ENCODE results near the gene MINDY2.

The MINDY2 gene

GRCh38 chr15:58758141-58758540, 13.0 kb upstream of the MINDY2 start:
- Histone ChIP-seq H3K4me1 (no peaks in the 10 kb centered on the region), H3K27me3 (ENCODE audit: control insufficient read depth, insufficient read depth, low read length) (no peaks in the 10 kb centered on the region), H3K4me2 (ENCODE audit: low read length) (no peak overlapping the region), H3K79me2 (no peaks in the 10 kb centered on the region), H3K27ac (no peak overlapping the region), H3K4me3 (ENCODE audit: low read depth, low read length) (no peak overlapping the region), H3K36me3 (ENCODE audit: control insufficient read depth, insufficient read depth, low read length) (no peaks in the 10 kb centered on the region), H3K9me3 (ENCODE audit: control insufficient read depth, low read length) (no peaks in the 10 kb centered on the region), H3K9ac (no peak overlapping the region), H2AFZ (no peak overlapping the region)
- no peak for TF ChIP-seq CTCF (IDR thresholded peaks at IDR 0.05)

GRCh38 chr15:58760385-58761009, 10.6 kb upstream of the MINDY2 start:
- Histone ChIP-seq H3K36me3 (ENCODE audit: control insufficient read depth, insufficient read depth, low read length) (no peaks in the 10 kb centered on the region), H3K27me3 (ENCODE audit: control insufficient read depth, insufficient read depth, low read length) (no peaks in the 10 kb centered on the region), H3K9ac (no peak overlapping the region), H3K4me2 (ENCODE audit: low read length) (no peak overlapping the region), H3K79me2 (no peaks in the 10 kb centered on the region), H2AFZ (no peak overlapping the region), H3K27ac (no peak overlapping the region), H3K9me3 (ENCODE audit: control insufficient read depth, low read length) (no peaks in the 10 kb centered on the region), H3K4me3 (ENCODE audit: low read depth, low read length) (no peak overlapping the region), H3K4me1 (no peaks in the 10 kb centered on the region)
- no peak for TF ChIP-seq CTCF (IDR thresholded peaks at IDR 0.05)

GRCh38 chr15:58761010-58761388, 10.1 kb upstream of the MINDY2 start:
- no peaks in the 10 kb centered on the region for H3K79me2 ChIP-seq

GRCh38 chr15:58762285-58762684, 8.8 kb upstream of the MINDY2 start:
- no peak overlapping the region for H3K4me3 ChIP-seq (ENCODE audit: low read depth, low read length)
- no peaks in the 10 kb centered on the region for H3K79me2 ChIP-seq
- no peaks in the 10 kb centered on the region for H3K36me3 ChIP-seq (ENCODE audit: control insufficient read depth, insufficient read depth, low read length)
- no peak overlapping the region for H3K4me2 ChIP-seq (ENCODE audit: low read length)
- no peaks in the 10 kb centered on the region for H3K27me3 ChIP-seq (ENCODE audit: control insufficient read depth, insufficient read depth, low read length)
- no peaks in the 10 kb centered on the region for H3K4me1 ChIP-seq
- H2AFZ ChIP-seq = no peak overlapping the region
- no peak overlapping the region for H3K27ac ChIP-seq
- H3K9ac ChIP-seq = no peak overlapping the region
- no peak for TF ChIP-seq CTCF (IDR thresholded peaks at IDR 0.05)
- no peaks in the 10 kb centered on the region for H3K9me3 ChIP-seq (ENCODE audit: control insufficient read depth, low read length)

More at GRCh38 chr15:58761010-58761388, 10.1 kb upstream of the MINDY2 start:
- H3K4me1 ChIP-seq = no peaks in the 10 kb centered on the region
- H3K27me3 ChIP-seq (ENCODE audit: control insufficient read depth, insufficient read depth, low read length) = no peaks in the 10 kb centered on the region
- no peak overlapping the region for H3K4me2 ChIP-seq (ENCODE audit: low read length)
- no peak for TF ChIP-seq CTCF (IDR thresholded peaks at IDR 0.05)
- H3K27ac ChIP-seq = no peak overlapping the region
- no peaks in the 10 kb centered on the region for H3K36me3 ChIP-seq (ENCODE audit: control insufficient read depth, insufficient read depth, low read length)
- no peak overlapping the region for H3K4me3 ChIP-seq (ENCODE audit: low read depth, low read length)
- no peak overlapping the region for H2AFZ ChIP-seq
- no peak overlapping the region for H3K9ac ChIP-seq
- H3K9me3 ChIP-seq (ENCODE audit: control insufficient read depth, low read length) = no peaks in the 10 kb centered on the region

GRCh38 chr15:58762731-58763130, 8.4 kb upstream of the MINDY2 start:
- Histone ChIP-seq H3K9ac (no peak overlapping the region), H3K27me3 (ENCODE audit: control insufficient read depth, insufficient read depth, low read length) (no peaks in the 10 kb centered on the region), H2AFZ (no peak overlapping the region), H3K4me1 (no peaks in the 10 kb centered on the region), H3K36me3 (ENCODE audit: control insufficient read depth, insufficient read depth, low read length) (no peaks in the 10 kb centered on the region), H3K79me2 (no peaks in the 10 kb centered on the region), H3K4me2 (ENCODE audit: low read length) (no peak overlapping the region), H3K4me3 (ENCODE audit: low read depth, low read length) (no peak overlapping the region), H3K9me3 (ENCODE audit: control insufficient read depth, low read length) (no peaks in the 10 kb centered on the region), H3K27ac (no peak overlapping the region)
- no peak for TF ChIP-seq CTCF (IDR thresholded peaks at IDR 0.05)

Measured in parathyroid adenoma (tissue), 2 donors.